Liver (tissue), 9 donors: ENCODE measurements around the gene IFT20. TPM values are rescaled to one million over a fixed set of nuclear protein-coding genes. Genes with fewer than 3 reads are reported as not detected.

Experiments
- DNase-seq: peaks from one replicate; pipeline ENCODE4 v3.0.0-alpha.2; 2017; ENCODE audit warnings: low spot score
- H3K27ac ChIP-seq, 2 donors: one replicate each; pipeline ENCODE4 v1.7.0; 2013; ENCODE audit warnings: inconsistent platforms in 2 of 2, low read length in 2 of 2, control low read depth in 1 of 2, low read depth in 1 of 2, mild to moderate bottlenecking in 1 of 2
- H3K27me3 ChIP-seq, 4 donors: one replicate each; pipeline versions ENCODE4 v1.6.1 to v1.7.0; 2013; ENCODE audit warnings: low read length in 3 of 4, inconsistent platforms in 1 of 4, mild to moderate bottlenecking in 1 of 4, moderate library complexity in 1 of 4; ENCODE audit not compliant: control insufficient read depth in 4 of 4, insufficient read depth in 4 of 4
- H3K36me3 ChIP-seq, 4 donors: one replicate each; pipeline versions ENCODE4 v1.6.1 to v1.7.0; 2013; ENCODE audit warnings: low read length in 3 of 4, mild to moderate bottlenecking in 3 of 4, low read depth in 1 of 4, moderate library complexity in 1 of 4; ENCODE audit not compliant: control insufficient read depth in 4 of 4, insufficient read depth in 3 of 4
- H3K4me1 ChIP-seq, 4 donors: one replicate each; pipeline versions ENCODE4 v1.6.1 to v1.7.0; 2013; ENCODE audit warnings: low read length in 3 of 4, mild to moderate bottlenecking in 3 of 4, moderate library complexity in 1 of 4; ENCODE audit not compliant: control insufficient read depth in 4 of 4, insufficient read depth in 4 of 4
- H3K4me3 ChIP-seq, 3 donors: one replicate each; pipeline versions ENCODE4 v1.6.1 to v1.7.0; 2013; ENCODE audit warnings: low read length in 3 of 3, control low read depth in 1 of 3, low read depth in 1 of 3, mild to moderate bottlenecking in 1 of 3
- H3K9ac ChIP-seq, 2 donors: one replicate each; pipeline ENCODE4 v1.7.0; 2013; ENCODE audit warnings: low read length in 2 of 2, mild to moderate bottlenecking in 2 of 2, moderate library complexity in 2 of 2, control low read depth in 1 of 2, low read depth in 1 of 2
- H3K9me3 ChIP-seq, 4 donors: one replicate each; pipeline versions ENCODE4 v1.6.1 to v1.7.0; 2013; ENCODE audit warnings: low read length in 3 of 4; ENCODE audit not compliant: control insufficient read depth in 4 of 4
- CTCF ChIP-seq: fragments of 150-350 bp; IDR thresholded peaks from 2 replicates; pipeline ENCODE4 v1.5.1; 2017; ENCODE audit warnings: improper control_type of control experiment, low read depth, low read length; ENCODE audit not compliant: missing input control
- GABPA ChIP-seq, 2 donors: IDR thresholded peaks in 1 of 2; conservative IDR thresholded peaks in 1 of 2; 2 replicates each; pipeline ENCODE4 v1.6.1; 2016; ENCODE audit warnings: antibody characterized with exemption in 2 of 2, mild to moderate bottlenecking in 1 of 2, moderate library complexity in 1 of 2
- HNF4A ChIP-seq, 2 donors: conservative IDR thresholded peaks; 2 replicates each; pipeline ENCODE4 v1.6.1; 2016; ENCODE audit warnings: antibody characterized with exemption in 2 of 2, mild to moderate bottlenecking in 2 of 2
- RAD21 ChIP-seq, 2 donors: IDR thresholded peaks; 2 replicates each; pipeline ENCODE4 v1.6.1; 2016; ENCODE audit warnings: antibody characterized with exemption in 2 of 2, mild to moderate bottlenecking in 2 of 2
- REST ChIP-seq: IDR thresholded peaks from 2 replicates; pipeline ENCODE4 v1.6.1; 2016; ENCODE audit warnings: antibody characterized with exemption, mild to moderate bottlenecking
- WGBS: extraction: QIAGEN DNeasy Blood & Tissue Kit; methylation state at CpG from one replicate; pipeline ENCODE4 v1.1.7; 2013; 5-methylcytosine and 5-hydroxymethylcytosine counted together
- polyA plus RNA-seq, 2 donors: library from polyadenylated mRNA; stranded (reverse) in 1 of 2; unstranded in 1 of 2; fragments of 200-250 nt in 1 of 2; fragments of >200 nt in 1 of 2; fragmentation: Nextera tagmentation in 1 of 2; extraction: Ambion mirVana in 1 of 2; gene quantifications; one replicate each; pipeline versions ENCODE4 v1.2.1 to v1.2.3, GENCODE V29; 2013 to 2015
- total RNA-seq, 2 donors: library from RNA; depleted of rRNA; stranded (reverse); fragments of >200 nt; gene quantifications; one replicate each; pipeline ENCODE4 v1.2.3, GENCODE V29; 2014
- donor health status: healthy.
- donor health status: healthy.
- donor health status: healthy.
- donor health status: healthy.
- donor health status: healthy.

Gene IFT20
- total and polyA plus RNA-seq, 4 donors: 15.5 to 37.1 (median 24.7) TPM

GRCh38 chr17:28381141-28381825 lies 46.0 kb upstream of the IFT20 start:
- Histone ChIP-seq H3K27ac (no peak overlapping the region), H3K9ac (no peak overlapping the region), H3K4me1 (peaks cover 0 to 21% (median 11%) of the 10 kb centered on the region in 4 donors), H3K9me3 (no peaks in the 10 kb centered on the region), H3K36me3 (no peaks in the 10 kb centered on the region), H3K4me3 (peak overlapping the region in 2 of 3 donors; percentile 37 to 38), H3K27me3 (no peaks in the 10 kb centered on the region)
- WGBS: 24% methylated on average over 72 of the region's 72 CpGs
- DNase-seq: no peak
- TF ChIP-seq HNF4A (conservative IDR thresholded peaks at IDR 0.05) (peak in 1 of 2 donors; percentile 27), RAD21 (IDR thresholded peaks at IDR 0.05) (peak; percentile 70 to 79), GABPA (IDR thresholded peaks at IDR 0.05 in 1 of 2, conservative IDR thresholded peaks at IDR 0.05 in 1 of 2) (no peak), CTCF (peak; percentile 42)

GRCh38 chr17:28379814-28380801 lies 44.8 kb upstream of the IFT20 start:
- Histone ChIP-seq H3K36me3 (no peaks in the 10 kb centered on the region), H3K27ac (no peak overlapping the region), H3K4me3 (no peak overlapping the region), H3K4me1 (peaks cover 0 to 21% (median 11%) of the 10 kb centered on the region in 4 donors), H3K9me3 (no peaks in the 10 kb centered on the region), H3K27me3 (no peaks in the 10 kb centered on the region), H3K9ac (no peak overlapping the region)
- WGBS: 74% methylated on average over 10 of the region's 10 CpGs
- TF ChIP-seq HNF4A (conservative IDR thresholded peaks at IDR 0.05): peak in 1 of 2 donors; percentile 10
- no peak for TF ChIP-seq REST
- TF ChIP-seq CTCF: no peak
- no peak for DNase-seq
